Stimulated activated CD4-positive, alpha-beta T cell treated with anti-CD3 and anti-CD28 coated beads, Interleukin-4, amount 100 ng/mL, for 1 hour (primary cell): ENCODE data around the gene NPAS2.
A peak's percentile ranks its signal among the peaks of the same experiment; 100 is the strongest.

Experiments
- DNase-seq: peaks from one replicate; pipeline ENCODE4 v3.0.0-alpha.2; 2020

The NPAS2 gene

DNA sequence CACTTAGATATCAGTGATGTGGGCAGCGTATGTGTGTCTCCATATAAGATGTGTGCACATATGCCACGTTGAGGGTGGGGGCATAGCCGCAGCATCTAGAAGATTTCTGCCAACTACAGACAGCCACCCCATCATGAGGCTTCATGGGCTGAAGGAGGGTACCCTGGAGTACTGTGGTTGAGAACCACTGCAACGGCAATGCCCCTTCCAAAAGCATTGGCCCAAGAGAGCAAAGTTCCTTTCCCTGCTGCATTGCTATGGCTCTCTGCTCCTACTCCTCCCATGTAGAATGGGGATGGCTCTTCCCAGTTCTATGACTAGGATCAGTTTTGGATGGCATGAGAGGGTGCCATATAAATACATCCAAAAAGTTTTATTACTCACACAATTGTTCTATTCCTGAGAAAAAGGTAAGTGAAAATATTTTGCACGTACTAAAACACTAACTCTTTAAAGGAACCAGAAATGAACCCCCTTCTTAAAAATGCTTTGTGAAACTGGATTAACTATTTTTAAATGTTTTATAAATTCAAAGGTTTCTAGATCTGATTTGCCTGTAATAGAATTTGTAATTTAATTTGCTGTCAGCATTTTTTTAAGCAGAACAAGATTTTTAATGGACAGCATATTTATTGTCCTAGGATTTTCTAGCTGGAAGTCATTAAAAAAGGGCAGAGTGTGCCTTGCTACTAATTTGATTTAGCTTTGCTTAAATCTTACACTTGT is 177.7 kb downstream of the NPAS2 start:
- no peak for DNase-seq

DNA sequence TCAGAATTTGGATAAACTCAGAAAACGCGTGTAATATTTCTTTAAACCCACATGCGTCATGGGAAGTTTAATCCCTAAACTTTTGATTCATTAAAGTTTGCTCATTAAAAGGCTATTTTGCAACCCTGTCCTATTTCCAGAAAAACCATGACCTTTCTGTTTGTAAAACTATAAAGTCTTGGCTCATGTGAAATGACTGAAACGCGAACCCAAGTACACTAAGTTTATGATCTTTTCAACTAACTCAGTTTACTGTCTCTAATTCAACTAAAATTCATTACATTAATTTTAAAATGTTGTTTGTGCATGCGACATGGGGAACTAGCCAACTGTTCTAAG is 178.3 kb downstream of the NPAS2 start:
- DNase-seq = no peak

DNA sequence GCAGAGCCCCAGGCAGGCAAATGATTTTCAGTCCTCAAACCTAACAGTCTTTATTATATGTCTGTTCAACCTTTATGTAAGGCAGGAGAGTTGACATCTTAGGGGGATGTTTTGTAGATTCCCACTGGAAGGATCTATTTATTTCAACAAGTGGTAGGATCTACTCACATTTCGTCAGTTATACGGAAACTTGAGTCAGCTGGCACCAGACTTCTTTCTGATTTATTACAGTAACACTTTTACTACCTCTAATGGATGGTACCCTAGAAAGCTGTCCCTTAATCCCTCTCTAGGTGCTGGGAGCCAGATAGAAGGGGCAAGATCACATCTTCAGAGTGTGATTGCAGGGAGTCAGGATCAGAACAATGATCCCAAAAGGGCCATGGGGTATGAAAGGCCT is 180.1 kb downstream of the NPAS2 start:
- no peak for DNase-seq

DNA sequence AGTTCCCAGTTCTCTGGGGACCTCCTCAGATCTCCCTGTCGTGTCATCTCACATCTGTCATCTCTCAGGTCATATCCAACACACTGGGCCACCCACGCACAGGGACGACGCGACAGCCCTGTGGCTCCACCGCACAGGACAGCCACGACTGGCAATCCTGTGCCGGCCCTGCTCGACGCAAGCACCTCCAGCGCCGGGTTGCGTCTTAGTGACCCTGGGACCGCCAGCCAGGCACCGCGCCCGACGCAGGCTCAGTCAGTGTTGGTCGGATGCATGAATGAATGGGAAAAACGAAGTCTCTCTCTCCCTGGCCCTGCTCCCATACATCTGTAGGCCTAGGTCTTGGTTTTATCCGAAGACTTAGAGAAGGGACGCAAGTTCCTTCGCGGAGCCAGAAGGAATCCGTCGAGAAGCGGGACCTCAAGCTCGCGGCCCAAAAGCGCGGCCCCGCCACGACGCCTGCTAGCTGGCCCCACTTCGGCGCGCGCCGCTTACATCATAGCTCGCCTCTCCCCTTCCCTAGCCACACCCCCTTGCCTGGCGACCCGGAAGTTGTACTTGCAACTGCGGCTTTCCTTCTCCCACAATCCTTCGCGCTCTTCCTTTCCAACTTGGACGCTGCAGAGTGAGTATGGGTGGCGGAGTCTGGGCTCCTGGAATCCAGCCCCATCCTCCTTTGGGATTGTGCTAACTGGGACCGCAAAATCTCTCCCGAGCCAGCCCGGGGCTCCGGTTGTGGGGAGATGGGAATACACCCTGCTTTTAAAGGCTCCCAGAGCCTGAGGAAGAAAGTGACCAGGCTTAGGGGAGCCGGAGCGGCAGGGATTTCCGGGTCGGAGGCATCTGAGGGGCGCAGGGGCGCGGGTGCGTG is 182.0 kb downstream of the NPAS2 start, which contains the start of gene RPL31:
Gene RPL31, plus strand, starts transcription at position 599 of the 871 bp plus-strand sequence. CDS start 413 bp downstream, outside the sequence.
- peak; percentile 96 for DNase-seq

DNA sequence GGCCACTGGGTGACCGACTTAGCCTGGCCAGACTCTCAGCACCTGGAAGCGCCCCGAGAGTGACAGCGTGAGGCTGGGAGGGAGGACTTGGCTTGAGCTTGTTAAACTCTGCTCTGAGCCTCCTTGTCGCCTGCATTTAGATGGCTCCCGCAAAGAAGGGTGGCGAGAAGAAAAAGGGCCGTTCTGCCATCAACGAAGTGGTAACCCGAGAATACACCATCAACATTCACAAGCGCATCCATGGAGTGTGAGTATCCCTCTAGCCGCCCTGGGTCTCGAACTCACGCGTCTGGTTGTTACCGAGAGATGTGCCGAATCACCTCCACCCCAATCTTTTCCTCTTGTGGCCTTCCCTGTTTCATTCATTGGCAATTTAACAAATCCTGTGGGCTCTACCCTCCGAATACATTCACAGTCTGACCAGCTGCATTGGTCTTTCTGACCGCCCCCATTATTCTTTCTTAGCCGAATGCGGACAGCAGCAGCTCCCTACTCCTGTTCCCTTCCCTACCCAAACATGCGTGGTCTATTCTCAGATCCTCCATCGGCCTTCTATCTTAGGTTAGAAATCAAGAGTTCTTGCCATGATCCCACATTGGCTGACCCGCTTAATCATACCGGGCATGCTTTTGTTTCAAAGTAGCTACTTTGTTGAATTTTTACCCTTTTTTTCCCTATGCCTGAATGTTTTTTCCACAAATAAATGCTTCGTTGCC is 182.8 kb downstream of the NPAS2 start:
- no peak for DNase-seq

DNA sequence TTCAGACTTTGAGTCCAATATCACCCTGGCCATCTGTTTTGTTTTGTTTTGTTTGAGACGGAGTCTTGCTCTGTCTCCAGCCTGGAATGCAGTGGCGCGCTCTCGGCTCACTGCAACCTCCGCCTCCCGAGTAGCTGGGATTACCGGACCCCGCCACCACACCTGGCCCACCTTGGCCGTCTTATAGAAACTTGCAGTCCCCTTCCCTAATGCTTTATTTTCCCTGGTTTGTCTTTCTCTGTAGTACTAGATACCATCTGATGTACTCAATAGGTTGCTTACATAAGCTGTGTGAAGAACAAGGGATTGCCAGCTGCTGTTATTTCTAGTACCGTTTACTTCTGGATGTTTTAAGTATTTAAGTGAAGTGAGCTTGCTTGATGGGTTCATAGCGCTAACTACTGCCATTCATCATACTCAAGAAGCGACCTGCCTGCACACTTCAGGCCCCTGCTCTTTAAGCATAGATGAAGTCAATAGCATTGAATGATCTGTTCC is 183.4 kb downstream of the NPAS2 start:
- DNase-seq = no peak

DNA sequence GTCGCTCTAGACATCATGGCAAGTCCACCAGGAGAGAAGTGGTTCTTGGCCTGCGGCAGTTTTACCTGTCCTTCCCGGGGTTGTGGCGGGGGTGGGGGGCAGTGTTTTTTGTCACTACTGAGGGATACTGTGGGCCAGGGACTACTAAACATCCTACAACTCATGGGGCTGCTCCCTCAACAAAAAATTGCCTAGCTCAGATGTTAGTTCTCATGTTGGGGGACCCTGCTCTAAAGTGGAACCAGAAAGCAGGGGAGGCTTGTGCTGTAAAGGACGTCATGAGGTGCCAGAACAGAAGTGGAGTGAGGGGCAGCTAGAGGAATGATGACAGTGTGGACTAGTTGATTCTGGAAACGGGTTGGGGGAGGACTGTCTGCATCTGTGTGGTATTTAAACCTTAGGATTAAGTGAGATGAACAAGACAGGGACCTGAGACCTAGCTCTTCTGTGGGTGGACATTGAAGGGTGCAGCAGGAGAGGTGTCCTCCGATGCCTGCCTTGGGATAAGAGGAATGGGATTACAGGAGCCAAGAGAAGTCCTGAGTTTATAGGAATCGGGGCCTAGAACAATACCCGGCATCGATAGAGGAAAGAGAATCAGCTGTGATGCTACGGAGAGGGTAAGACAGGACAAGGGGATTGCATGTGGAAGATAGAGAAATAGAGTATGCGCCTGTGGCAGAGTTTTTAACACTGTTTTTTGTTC is 184.8 kb downstream of the NPAS2 start:
- DNase-seq = no peak

DNA sequence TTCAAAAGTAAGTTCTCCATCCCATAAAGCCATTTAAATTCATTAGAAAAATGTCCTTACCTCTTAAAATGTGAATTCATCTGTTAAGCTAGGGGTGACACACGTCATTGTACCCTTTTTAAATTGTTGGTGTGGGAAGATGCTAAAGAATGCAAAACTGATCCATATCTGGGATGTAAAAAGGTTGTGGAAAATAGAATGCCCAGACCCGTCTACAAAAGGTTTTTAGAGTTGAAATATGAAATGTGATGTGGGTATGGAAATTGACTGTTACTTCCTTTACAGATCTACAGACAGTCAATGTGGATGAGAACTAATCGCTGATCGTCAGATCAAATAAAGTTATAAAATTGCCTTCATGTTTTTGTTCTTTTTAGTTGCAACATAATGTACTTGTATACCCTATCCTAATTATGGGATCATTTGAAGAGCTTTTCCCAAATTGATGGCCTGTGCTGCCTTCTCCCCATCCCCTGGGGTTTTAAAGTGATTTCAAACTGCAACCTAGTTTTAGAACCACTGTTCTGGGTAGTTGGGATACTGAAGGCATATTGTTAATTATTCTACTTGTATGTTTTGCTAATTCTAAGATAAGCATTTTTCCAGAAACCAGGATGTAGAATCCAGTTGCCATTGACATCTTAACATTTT is 186.3 kb downstream of the NPAS2 start:
- DNase-seq = no peak

DNA sequence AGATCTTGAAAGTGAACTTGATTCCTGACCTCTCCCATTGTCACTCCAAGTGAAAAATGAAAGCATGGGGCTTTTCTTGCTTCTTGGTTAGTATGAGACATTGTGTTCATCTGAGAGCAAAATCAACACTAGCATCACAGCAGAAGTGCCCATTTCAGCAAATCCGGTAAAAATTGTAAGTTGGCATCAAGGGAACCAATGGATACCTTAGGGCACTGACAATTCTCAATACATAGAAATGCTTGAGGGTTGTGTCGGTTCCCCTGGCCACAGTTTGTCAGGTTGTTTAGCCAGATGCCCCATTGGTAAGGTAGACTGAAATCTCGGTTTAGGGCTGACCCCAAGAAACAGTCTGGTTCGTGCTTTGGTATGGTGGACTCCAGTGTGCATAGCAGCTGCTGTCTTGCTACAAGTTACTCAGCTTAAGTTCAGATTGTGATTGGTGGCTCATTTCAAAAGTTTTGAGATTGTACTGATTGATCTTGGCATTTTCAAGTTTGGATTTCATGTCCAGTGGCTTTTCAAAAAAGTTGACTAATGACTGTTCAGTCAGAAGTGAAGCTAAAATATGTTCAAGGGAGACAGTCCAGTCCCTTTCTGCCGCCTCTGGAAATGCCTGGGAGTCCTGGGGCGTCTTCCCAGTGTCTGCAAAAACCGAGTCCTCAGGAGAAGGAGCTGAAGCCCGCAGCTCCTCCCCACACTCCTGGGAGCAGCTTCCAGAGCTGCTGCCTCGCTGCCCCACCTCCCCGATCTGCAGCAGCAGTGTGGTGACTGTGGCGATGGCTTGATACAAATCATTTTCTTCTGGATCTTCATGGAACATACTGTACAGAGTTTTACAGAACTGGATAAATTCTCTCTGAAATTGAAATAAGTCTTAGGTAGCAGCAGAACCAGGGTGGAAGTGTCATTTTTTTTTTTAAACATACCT is 187.7 kb downstream of the NPAS2 start:
- DNase-seq = no peak

DNA sequence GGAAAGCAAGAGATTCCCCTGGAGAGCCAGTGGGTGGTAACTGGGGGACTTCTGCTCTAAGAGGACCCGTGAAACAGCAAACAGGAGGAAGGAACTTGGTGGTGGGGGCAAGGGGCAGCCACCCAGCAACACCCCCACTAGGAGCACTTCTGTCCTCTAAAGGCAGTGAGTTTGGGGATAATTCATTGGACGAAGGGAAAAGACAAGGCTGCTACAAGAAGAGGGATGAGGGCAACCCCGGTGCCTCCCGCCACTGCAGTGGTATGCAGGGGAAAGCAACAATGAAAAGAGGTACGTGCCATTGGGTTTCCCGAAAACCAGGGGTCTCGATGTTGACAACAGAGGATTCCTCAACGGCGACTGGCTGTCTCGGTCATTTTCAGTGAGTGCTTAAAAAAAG is 191.2 kb downstream of the NPAS2 start:
- no peak for DNase-seq

DNA sequence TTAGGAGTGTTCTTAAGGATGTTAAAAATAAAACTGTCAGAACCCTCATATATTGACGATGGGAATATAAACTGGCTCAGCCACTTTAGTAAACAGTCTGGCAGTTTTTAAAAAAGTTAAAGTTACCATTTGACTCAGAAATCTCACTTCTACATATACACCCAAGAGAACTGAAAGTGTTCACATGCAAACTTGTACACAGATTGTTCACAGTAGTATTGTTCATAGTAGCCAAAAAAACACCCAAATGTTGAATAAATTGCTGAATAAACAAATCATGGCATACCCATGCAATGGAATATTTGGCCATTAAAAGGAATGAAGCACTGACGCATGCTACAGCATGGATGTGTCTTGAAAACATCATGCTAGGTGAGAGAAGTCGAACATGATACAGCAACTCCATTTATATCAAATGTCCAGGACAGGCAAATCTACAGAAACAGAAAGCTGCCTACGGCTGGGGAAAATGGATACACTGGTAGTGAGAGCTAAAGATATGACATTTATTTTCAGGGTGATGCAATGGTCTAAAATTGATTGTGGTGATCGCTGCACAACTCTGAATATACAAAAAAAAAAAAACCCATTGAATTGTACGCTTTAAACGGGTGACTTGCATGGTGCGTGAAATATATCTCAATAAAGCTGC is 192.2 kb downstream of the NPAS2 start:
- no peak for DNase-seq

DNA sequence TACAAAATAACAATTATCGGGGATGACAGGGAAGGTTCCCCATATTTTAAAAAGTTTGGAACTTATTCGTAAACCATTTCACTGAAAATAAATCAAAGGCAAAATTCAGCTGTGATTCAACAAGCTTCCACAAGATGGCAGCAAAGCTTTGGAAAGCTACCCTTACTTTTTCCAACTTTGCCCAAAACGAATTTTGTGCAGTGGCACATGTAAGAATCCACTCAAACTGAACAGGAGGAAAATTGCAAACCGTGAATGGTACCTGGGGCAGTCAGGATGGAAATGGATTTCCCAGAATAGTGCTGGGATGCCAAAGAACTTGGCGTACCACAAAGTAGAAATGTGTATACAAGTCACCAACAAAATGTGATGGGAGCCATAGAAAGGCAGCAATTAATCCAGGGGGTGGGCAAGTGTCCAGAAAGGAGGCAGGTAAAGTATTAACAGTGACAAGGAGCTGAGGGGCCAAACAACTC is 192.8 kb downstream of the NPAS2 start:
- no peak for DNase-seq

DNA sequence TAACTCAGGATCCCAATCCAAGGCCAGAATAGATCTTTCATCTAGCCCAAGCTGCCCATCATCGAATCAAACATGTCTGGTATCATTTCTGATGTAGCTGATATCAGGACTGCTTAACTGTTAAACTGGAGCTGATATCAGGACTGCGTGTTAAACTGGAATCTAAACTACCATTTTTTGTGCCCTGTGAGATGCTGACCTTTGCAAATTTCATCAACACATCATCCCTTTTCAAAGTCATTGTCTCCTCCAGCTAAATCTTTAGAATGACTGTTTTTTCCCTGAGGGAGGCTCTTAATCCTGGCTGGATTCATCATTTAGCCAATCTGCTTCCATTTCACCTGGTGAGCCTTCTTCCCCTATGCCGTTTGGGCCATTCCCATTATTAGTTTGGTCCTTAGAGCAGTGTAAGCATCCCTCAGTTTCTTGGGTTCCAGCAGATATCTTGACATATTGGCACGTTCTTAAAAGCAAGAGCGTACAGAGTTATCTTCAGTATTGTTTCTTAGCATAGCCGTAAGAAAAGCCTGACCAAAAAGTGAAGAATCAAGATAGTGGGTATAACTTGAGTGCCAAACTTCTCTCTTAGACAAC is 194.4 kb downstream of the NPAS2 start:
- DNase-seq = no peak

DNA sequence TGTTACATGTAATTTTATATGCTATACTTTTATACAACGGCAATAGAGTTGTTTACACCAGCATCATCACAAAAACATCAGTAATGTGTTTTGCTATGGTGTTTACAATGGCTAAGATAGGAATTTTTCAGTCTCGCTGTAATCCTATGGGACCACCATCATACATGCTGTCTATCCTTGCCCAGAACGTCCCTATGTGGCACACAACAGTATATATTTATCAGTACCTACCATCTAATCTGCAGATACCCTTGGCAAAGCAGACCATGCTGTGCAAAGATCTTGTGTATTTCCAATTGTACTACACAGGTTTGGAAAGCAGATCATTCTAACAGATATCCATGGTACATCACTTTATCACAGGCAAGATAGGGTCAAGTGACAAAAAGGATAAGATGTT is 197.4 kb downstream of the NPAS2 start:
- no peak for DNase-seq

DNA sequence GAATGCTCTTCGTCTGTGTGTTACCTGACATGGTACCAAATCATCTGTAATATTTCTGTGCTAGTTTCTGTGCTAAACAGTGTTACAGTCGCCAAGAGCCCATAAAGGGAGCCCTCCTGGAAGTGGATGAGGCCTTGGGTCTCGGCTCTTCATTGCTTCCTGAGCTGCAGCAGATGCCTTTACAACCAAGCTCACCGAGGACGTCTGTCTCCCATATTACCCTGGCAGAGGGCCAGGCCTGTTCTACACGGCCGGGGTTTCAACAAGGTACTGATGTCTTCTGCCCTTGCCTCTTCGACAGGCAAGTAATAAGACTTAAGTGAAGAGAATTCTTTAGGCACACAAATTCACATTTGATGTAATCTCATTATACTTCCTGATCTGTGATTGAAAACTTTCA is 199.0 kb downstream of the NPAS2 start:
- no peak for DNase-seq

DNA sequence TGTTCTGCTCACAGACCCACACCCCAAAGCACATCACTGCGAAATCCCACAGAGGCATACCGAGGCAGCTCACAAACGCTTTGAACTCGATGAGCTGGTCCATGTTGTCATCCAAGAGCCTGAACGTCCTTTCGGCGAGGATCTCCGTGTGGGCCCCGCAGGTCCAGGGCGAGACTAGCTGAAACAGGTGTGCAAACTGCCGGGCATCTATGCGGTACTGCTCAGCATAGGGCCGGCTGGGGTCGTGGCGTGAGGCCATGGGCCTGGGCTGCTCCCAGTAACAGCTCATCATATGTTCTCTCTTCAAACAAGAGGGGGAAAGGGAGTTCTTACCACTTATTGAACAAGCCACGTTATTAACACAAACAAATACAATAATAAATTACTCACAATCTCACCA is 202.3 kb downstream of the NPAS2 start:
- DNase-seq = no peak

DNA sequence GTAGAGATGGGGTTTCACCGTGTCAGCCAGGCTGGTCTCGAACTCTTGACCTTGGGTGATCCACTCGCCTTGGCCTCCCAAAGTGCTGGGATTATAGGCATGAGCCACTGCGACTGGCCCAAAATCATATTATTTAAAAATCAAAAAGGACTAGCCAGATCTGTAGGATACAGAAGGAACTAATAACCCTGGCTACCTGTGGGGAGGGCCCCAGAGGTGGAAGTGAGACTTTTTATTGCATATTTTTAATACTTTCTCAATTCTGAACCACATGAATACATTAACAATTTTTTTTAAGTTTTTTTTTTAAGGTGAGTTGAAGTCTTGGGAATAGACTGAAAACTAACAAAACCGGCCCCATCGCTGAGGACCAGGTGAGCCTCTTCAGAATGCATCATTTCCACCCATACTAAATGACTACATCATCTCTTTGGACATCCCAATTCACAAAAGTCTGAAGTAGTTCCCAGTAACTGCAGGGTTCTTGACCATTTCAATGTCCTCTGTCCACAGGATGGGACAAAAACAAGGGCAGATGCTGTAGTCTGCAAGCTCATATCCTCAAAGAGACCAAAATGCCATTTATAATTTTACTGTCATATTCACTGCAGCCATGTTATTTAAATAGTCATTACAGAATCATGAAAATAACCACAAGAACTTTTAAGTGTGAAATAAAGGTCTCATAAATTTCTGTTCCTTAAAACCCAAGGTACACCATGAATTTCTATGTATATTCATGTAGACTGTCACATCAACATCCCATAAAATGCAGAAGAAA is 203.6 kb downstream of the NPAS2 start:
- no peak for DNase-seq

DNA sequence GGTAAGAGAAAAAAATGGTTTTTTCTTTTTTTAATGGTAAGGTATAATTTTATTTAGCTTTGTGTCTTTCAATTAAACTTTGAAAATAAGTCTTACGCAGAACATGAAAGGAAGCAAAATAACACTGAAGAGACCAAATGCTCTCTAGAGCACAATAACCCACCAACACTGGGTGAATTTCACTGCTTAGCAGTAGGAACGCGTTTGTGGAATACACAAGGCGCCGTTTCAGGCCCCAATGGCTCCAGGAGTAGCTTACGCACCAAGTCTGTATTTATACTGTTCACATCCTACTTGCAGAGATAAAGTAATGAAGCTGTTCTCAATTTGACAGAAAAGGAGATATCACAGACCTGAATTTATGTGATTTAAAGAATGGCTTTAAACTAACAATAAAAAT is 205.6 kb downstream of the NPAS2 start:
- no peak for DNase-seq

DNA sequence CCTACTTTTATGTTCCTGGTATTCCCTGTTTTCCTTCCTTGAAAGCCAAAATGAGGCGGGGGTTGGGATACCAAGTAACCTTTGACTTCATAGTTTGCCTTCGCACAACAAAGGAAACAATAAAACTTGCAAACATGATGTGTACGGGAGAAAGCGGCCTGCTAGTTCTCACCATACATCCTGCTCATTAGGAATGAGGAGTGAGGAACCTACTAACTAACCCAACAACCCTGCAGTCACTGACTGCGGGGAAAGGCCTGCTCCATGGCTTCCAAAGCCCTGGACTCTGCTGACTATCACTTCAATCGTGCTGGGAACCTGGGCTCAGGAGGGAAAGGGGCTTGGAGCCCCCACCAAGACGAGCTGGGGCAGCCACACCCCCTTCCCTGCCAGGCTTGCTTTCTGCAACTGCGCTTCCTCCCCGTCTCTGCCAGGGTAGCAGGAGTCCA is 206.3 kb downstream of the NPAS2 start:
- no peak for DNase-seq
